Stromal cell of bone marrow (primary cell): ENCODE results near the gene GRIN2D.

Experiments used
- DNase-seq: peaks from one replicate; pipeline ENCODE4 v3.0.0-alpha.2; 2012; ENCODE audit warnings: low read depth

GRIN2D gene

GRCh38 chr19:48442116-48443035, 48.9 kb downstream of the GRIN2D start:
- no peak for DNase-seq

DNA sequence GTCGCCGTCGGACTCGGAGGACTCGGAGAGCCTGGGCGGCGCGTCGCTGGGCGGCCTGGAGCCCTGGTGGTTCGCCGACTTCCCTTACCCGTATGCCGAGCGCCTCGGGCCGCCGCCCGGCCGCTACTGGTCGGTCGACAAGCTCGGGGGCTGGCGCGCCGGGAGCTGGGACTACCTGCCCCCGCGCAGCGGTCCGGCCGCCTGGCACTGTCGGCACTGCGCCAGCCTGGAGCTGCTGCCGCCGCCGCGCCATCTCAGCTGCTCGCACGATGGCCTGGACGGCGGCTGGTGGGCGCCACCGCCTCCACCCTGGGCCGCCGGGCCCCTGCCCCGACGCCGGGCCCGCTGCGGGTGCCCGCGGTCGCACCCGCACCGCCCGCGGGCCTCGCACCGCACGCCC, 49.8 kb downstream of the GRIN2D start:
- no peak for DNase-seq
